Subcutaneous abdominal adipose tissue (tissue), 5 donors: Measurements from ENCODE around the gene WDTC1.
A peak's percentile ranks its signal among the peaks of the same experiment; 100 is the strongest.
"Not testable (repeated sequence)": the region's sequence is repeated elsewhere in the genome, so short reads cannot be mapped to it uniquely, and the experiment has no call there.

ENCODE experiments used
- H3K27ac ChIP-seq: one replicate; pipeline ENCODE4 v1.7.0; 2013; ENCODE audit warnings: low read depth, mild to moderate bottlenecking, inconsistent platforms, low read length, moderate library complexity
- H3K27me3 ChIP-seq, 5 donors: one replicate each; pipeline ENCODE4 v1.7.0; 2013; ENCODE audit warnings: low read length in 5 of 5, inconsistent platforms in 1 of 5; ENCODE audit not compliant: control insufficient read depth in 5 of 5, insufficient read depth in 4 of 5
- H3K36me3 ChIP-seq, 5 donors: one replicate each; pipeline ENCODE4 v1.7.0; 2013; ENCODE audit warnings: low read length in 5 of 5; ENCODE audit not compliant: control insufficient read depth in 5 of 5, insufficient read depth in 5 of 5
- H3K4me1 ChIP-seq, 5 donors: one replicate each; pipeline ENCODE4 v1.7.0; 2013; ENCODE audit warnings: low read length in 5 of 5, mild to moderate bottlenecking in 3 of 5, moderate library complexity in 1 of 5; ENCODE audit not compliant: control insufficient read depth in 5 of 5, insufficient read depth in 5 of 5
- H3K4me3 ChIP-seq, 5 donors: one replicate each; pipeline ENCODE4 v1.7.0; 2013; ENCODE audit warnings: low read length in 5 of 5, low read depth in 1 of 5
- H3K9ac ChIP-seq, 5 donors: one replicate each; pipeline ENCODE4 v1.7.0; 2013; ENCODE audit warnings: low read length in 5 of 5, mild to moderate bottlenecking in 4 of 5, moderate library complexity in 3 of 5
- H3K9me3 ChIP-seq, 5 donors: one replicate each; pipeline ENCODE4 v1.7.0; 2013; ENCODE audit warnings: low read length in 5 of 5; ENCODE audit not compliant: control insufficient read depth in 5 of 5
- donor health status: healthy.
- donor health status: healthy.
- donor health status: healthy.
- donor health status: healthy.
- donor health status: healthy.

WDTC1 gene, protein sequence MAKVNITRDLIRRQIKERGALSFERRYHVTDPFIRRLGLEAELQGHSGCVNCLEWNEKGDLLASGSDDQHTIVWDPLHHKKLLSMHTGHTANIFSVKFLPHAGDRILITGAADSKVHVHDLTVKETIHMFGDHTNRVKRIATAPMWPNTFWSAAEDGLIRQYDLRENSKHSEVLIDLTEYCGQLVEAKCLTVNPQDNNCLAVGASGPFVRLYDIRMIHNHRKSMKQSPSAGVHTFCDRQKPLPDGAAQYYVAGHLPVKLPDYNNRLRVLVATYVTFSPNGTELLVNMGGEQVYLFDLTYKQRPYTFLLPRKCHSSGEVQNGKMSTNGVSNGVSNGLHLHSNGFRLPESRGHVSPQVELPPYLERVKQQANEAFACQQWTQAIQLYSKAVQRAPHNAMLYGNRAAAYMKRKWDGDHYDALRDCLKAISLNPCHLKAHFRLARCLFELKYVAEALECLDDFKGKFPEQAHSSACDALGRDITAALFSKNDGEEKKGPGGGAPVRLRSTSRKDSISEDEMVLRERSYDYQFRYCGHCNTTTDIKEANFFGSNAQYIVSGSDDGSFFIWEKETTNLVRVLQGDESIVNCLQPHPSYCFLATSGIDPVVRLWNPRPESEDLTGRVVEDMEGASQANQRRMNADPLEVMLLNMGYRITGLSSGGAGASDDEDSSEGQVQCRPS

DNA sequence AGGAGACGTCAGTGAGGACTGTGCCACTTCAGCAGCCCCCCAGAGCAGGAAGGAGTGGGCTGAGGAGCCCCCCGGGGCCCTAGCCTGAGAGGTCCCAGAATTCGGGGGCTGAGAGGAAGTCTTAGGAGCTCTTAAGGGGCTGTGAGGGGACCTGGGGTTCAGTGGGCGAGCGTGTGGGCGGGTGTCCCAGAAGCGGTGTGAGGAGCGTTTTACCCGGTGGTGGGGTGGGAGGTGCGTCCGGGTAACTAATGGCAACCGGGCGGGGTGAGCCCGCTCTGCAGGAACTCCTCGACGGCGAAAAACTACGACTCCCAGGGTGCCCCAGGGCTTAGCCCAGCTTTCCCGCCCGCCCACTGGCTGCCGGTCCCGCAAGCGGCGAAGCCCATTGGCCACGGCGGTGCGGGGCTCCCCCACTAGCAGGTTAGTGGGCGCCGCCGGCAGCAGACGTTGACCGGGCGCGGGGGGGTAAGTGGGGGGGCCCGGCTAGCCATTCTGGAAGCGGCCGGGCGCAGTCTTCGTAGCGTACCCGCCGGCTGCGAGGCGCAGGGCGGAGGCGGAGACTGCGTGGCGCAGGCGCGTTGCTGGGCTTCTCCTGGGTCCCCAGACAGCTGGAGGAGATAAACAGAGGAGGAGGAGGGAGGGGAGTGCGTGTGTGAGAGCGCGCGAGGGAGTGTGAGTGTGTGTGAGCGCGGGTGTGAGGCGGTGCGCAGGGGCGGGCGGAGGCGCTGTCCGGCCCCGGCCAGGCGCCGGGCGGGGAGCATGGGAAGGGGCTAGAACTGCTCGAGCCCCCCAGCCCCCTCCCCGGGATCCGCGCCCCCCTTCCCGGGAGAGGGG is at the start of gene WDTC1:
Gene WDTC1, plus strand, starts transcription at position 584 of the 834 bp plus-strand sequence. CDS start 26,423 bp downstream, outside the sequence.
- no peaks in the 10 kb centered on the region for H3K9me3 ChIP-seq
- H3K9ac ChIP-seq = peak within 1 kb of the TSS; percentile 25 to 85 (median 62)
- H3K27me3 ChIP-seq = no peaks in the 10 kb centered on the region
- no peaks in the 10 kb centered on the region for H3K36me3 ChIP-seq
- H3K4me1 ChIP-seq = peaks cover 6 to 27% (median 20%) of the 10 kb centered on the region in 5 donors
- peak within 1 kb of the TSS; percentile 80 to 95 (median 80) for H3K4me3 ChIP-seq
- H3K27ac ChIP-seq = peak within 1 kb of the TSS; percentile 37

DNA sequence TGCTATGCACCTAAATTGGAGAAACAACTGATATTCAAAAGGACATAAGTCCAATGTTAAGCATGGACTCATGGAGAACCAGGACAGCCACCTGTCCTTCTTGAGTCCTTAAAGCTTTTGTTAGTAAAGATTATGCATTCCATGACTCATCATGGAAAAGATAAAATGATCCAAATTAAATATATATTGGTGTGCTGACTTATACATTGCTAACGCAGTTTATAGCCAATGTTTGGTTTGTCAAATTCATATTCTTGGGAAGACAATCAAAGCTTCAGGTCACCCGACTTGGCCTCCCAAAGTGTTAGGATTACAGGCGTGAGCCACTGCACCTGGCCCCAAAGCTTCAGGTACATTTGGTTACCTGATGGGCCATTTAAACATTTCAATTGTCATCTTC is 49.8 kb upstream of the WDTC1 start:
- not testable (repeated sequence) for H3K36me3 ChIP-seq, H3K4me1 ChIP-seq, H3K27ac ChIP-seq, H3K4me3 ChIP-seq, H3K9ac ChIP-seq, H3K27me3 ChIP-seq
- peaks cover 0 to 15% (median 7%) of the 10 kb centered on the region in 5 donors for H3K9me3 ChIP-seq

GRCh38 chr1:27192039-27192529 is 42.3 kb upstream of the WDTC1 start:
- Histone ChIP-seq H3K27ac (no peak overlapping the region), H3K9me3 (no peaks in the 10 kb centered on the region), H3K27me3 (peaks cover 0 to 3% (median 0%) of the 10 kb centered on the region in 5 donors), H3K4me1 (no peaks in the 10 kb centered on the region), H3K4me3 (no peak overlapping the region), H3K36me3 (no peaks in the 10 kb centered on the region), H3K9ac (no peak overlapping the region)

DNA sequence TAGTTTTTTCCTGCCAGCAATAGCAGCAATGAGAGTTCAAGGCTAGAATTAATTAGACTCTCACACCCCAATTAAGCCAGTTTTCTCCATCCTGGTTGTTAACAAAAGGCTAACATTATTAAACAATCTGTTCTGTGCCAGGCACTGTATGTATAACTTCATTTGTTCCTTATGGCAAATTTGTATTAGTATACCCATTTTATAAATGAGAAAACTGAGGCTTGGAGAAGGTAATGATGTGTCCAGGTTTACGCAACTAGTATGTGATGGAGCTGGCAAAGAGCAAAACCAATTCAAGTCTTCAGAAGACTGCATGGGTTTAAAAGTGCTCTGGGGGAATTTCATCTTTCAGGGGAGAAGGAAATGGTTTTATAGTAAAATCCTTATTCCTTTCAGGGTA is 41.2 kb upstream of the WDTC1 start:
- Histone ChIP-seq H3K9me3 (no peaks in the 10 kb centered on the region), H3K4me3 (no peak overlapping the region), H3K4me1 (no peaks in the 10 kb centered on the region), H3K27ac (no peak overlapping the region), H3K27me3 (peaks cover 0 to 3% (median 0%) of the 10 kb centered on the region in 5 donors), H3K36me3 (no peaks in the 10 kb centered on the region), H3K9ac (no peak overlapping the region)

DNA sequence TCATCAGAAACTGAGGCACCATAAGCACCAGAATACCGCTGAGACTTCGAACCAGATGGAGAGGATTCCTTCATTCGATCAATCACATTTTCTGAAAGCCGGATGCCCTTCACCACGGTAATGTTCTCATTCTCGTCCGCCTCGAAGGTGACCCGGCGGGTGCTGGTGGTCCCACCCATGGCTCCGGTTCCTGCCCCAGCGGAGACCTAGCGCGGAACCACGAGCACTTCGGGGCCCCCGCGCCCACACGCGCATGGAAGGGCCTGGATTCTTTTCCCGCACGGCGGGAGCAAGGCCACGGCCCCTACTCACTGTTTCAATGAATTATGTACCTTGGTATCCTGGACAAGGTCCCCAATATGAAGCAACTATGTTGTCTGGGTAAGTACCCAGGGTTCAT is 33.1 kb upstream of the WDTC1 start:
- Histone ChIP-seq H3K4me1 (no peaks in the 10 kb centered on the region), H3K36me3 (no peaks in the 10 kb centered on the region), H3K27ac (no peak overlapping the region), H3K27me3 (peaks cover 0 to 4% (median 0%) of the 10 kb centered on the region in 5 donors), H3K9me3 (no peaks in the 10 kb centered on the region), H3K4me3 (no peak overlapping the region), H3K9ac (no peak overlapping the region)

DNA sequence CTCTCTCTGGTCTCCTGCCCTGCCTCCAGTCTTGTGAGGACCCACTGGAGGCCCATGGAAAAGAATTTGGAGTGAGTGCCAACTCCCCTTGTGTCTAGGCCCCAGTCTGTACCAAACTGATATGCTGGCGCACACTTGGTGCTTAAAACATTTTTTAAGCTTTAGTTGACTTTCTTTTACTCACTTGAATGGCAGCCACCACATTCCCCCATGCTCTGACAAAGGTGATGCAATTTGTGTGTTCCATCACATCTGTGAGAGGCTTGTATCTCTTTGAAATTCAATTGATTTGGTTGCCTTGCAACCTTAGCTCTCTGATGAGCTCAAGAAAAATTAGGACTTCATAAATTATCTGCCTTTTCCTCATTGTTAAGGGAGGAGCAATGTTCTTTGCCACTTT is 30.5 kb upstream of the WDTC1 start:
- Histone ChIP-seq H3K9me3 (no peaks in the 10 kb centered on the region), H3K27ac (no peak overlapping the region), H3K4me1 (no peaks in the 10 kb centered on the region), H3K36me3 (no peaks in the 10 kb centered on the region), H3K4me3 (no peak overlapping the region), H3K9ac (no peak overlapping the region), H3K27me3 (peaks cover 0 to 4% (median 0%) of the 10 kb centered on the region in 5 donors)

- H3K36me3 ChIP-seq, H3K4me1 ChIP-seq, H3K27ac ChIP-seq, H3K9ac ChIP-seq, H3K9me3 ChIP-seq, H3K4me3 ChIP-seq, H3K27me3 ChIP-seq: not testable (repeated sequence)
These were observed 27.2 kb upstream of the WDTC1 start for GRCh38 chr1:27207238-27207637.

- not testable (repeated sequence) for H3K4me1 ChIP-seq, H3K9me3 ChIP-seq, H3K9ac ChIP-seq, H3K36me3 ChIP-seq, H3K27ac ChIP-seq, H3K27me3 ChIP-seq, H3K4me3 ChIP-seq
These were observed 26.1 kb upstream of the WDTC1 start for GRCh38 chr1:27208143-27208850.

GRCh38 chr1:27216466-27216865 is 18.0 kb upstream of the WDTC1 start:
- Histone ChIP-seq H3K27ac (no peak overlapping the region), H3K9me3 (no peaks in the 10 kb centered on the region), H3K36me3 (no peaks in the 10 kb centered on the region), H3K27me3 (no peaks in the 10 kb centered on the region), H3K4me3 (no peak overlapping the region), H3K9ac (no peak overlapping the region), H3K4me1 (no peaks in the 10 kb centered on the region)
